Stimulated activated naive CD4-positive, alpha-beta T cell (primary cell): ENCODE measurements around the gene STX3.
"Not testable (repeated sequence)": the region's sequence is repeated elsewhere in the genome, so short reads cannot be mapped to it uniquely, and the experiment has no call there.

Experiments used
- DNase-seq, 6 experiments: peaks; one replicate each; lab custom pipeline; 2025; lab: John Stamatoyannopoulos, UW

STX3 gene

GRCh38 chr11:59841514-59841913 lies 86.3 kb downstream of the STX3 start:
- DNase-seq: no peak

GRCh38 chr11:59842316-59842715 lies 87.1 kb downstream of the STX3 start:
- no peak for DNase-seq

GRCh38 chr11:59845399-59845798 lies 90.2 kb downstream of the STX3 start, which contains the start of gene CBLIF:
TSS of gene CBLIF (minus strand) at chr11:59845499. CDS start at chr11:59845453, 46 bp downstream.
- no peak for DNase-seq

GRCh38 chr11:59846556-59846955 lies 91.4 kb downstream of the STX3 start:
- no peak for DNase-seq

GRCh38 chr11:59847626-59848025 lies 92.5 kb downstream of the STX3 start:
- DNase-seq: no peak

GRCh38 chr11:59848439-59848838 lies 93.3 kb downstream of the STX3 start:
- DNase-seq: not testable (repeated sequence)

GRCh38 chr11:59849129-59849528 lies 94.0 kb downstream of the STX3 start:
- DNase-seq: no peak

- not testable (repeated sequence) for DNase-seq
These were observed 94.4 kb downstream of the STX3 start for GRCh38 chr11:59849551-59849950.

GRCh38 chr11:59851416-59851815 lies 96.2 kb downstream of the STX3 start:
- DNase-seq: not testable (repeated sequence)

GRCh38 chr11:59854871-59855270 lies 99.7 kb downstream of the STX3 start:
- no peak for DNase-seq
